ENCODE measurements around the gene SYNM. TPM values are rescaled to one million over a fixed set of nuclear protein-coding genes. Genes with fewer than 3 reads are reported as not detected.

Gene SYNM
- total RNA-seq, 1 experiment from 2014 or later = 6.1 TPM

DNA sequence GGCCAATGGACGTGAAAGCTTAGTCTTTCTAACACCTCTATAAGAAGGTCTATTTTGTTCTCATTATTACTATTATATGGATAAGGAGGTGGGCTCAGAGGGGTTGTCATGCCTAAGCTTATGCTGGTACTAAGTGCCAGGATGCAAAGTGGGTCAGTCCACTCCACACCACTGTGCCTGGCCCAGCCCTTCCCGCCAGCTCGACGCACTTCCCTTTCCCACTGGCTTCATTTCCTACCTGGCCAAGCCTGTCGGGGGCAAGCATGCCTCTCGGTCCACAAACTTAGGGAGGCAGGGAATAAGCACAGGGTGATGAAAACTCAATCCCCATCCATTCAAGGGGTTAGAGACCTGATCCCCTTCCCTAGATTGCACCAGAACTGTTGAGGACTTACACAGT lies 5.9 kb upstream of the SYNM start:
- ChIA-PET CTCF (interaction anchor here (0.6 to 2.6 kb wide), 2 partner anchors 22 to 114 kb away, joined by 3 to 13 read pairs; no protein-coding TSS in a partner anchor), POLR2A (no interaction called here)
- Histone ChIP-seq H3K9me3 (no peaks in the 10 kb centered on the region), H3K4me1 (no peaks in the 10 kb centered on the region), H3K36me3 (ENCODE audit: control insufficient read depth, insufficient read depth, low read length) (no peaks in the 10 kb centered on the region), H3K4me3 (ENCODE audit: low read depth, low read length) (no peak overlapping the region), H3K27me3 (replicated peaks; ENCODE audit: control insufficient read depth, insufficient read depth, low read length) (peaks cover 1% of the 10 kb centered on the region)
- DNase-seq = no peak
- TF ChIP-seq, protein P1, sequence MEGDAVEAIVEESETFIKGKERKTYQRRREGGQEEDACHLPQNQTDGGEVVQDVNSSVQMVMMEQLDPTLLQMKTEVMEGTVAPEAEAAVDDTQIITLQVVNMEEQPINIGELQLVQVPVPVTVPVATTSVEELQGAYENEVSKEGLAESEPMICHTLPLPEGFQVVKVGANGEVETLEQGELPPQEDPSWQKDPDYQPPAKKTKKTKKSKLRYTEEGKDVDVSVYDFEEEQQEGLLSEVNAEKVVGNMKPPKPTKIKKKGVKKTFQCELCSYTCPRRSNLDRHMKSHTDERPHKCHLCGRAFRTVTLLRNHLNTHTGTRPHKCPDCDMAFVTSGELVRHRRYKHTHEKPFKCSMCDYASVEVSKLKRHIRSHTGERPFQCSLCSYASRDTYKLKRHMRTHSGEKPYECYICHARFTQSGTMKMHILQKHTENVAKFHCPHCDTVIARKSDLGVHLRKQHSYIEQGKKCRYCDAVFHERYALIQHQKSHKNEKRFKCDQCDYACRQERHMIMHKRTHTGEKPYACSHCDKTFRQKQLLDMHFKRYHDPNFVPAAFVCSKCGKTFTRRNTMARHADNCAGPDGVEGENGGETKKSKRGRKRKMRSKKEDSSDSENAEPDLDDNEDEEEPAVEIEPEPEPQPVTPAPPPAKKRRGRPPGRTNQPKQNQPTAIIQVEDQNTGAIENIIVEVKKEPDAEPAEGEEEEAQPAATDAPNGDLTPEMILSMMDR (IDR thresholded peaks at IDR 0.05; ENCODE audit: insufficient read depth in 1 of 2, low read depth in 1 of 2, low read length in 1 of 2, severe bottlenecking in 1 of 2, unreplicated experiment in 1 of 2) = no peak
- Mint-ChIP-seq H3K27ac (ENCODE audit: unreplicated experiment) (no peak overlapping the region), H3K4me1 (ENCODE audit: low read depth, unreplicated experiment) (no peaks in the 10 kb centered on the region), H3K36me3 (ENCODE audit: insufficient read depth, unreplicated experiment) (no peaks in the 10 kb centered on the region), H3K4me3 (ENCODE audit: unreplicated experiment) (no peak overlapping the region), H3K9me3 (ENCODE audit: unreplicated experiment) (no peaks in the 10 kb centered on the region), H3K27me3 (ENCODE audit: insufficient read depth, unreplicated experiment) (peaks cover 8% of the 10 kb centered on the region)
- intact Hi-C loops (cut with micrococcal nuclease; ENCODE audit: unreplicated experiment) = no loop called here
- BruUV-seq (replicated peaks) = no TSS peak

DNA sequence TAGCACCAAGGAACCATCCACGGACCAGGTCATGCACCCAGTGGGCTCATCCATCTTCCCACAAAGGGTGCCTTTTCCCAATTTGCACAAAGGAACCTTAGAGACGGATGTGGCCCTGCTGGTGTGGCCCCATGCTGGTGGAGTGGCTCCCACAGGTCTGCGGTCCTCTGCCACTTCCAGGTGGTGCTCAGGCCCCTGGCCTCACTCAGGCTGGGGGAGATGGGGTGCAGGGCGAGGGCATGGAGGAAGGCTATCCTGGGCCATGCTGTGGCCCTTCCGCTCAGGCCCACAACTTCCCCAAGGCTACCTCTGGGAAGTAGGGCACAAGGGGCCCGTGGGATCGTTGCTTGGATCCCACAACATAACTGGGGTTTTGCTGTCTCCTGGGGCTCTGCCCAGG lies 5.2 kb upstream of the SYNM start:
- no peak overlapping the region for H3K27ac Mint-ChIP-seq (ENCODE audit: unreplicated experiment)
- peaks cover under 1% of the 10 kb centered on the region for H3K36me3 Mint-ChIP-seq (ENCODE audit: insufficient read depth, unreplicated experiment)
- H3K9me3 ChIP-seq = no peaks in the 10 kb centered on the region
- ChIA-PET POLR2A (no interaction called here), CTCF (interaction anchor here (1.0 to 2.6 kb wide), 2 partner anchors 23 to 634 kb away, joined by 4 to 13 read pairs; partner anchors contain the start of gene LYSMD4)
- BruUV-seq (replicated peaks) = no TSS peak
- peaks cover 8% of the 10 kb centered on the region for H3K27me3 Mint-ChIP-seq (ENCODE audit: insufficient read depth, unreplicated experiment)
- TF ChIP-seq, protein P1 (IDR thresholded peaks at IDR 0.05; ENCODE audit: insufficient read depth in 1 of 2, low read depth in 1 of 2, low read length in 1 of 2, severe bottlenecking in 1 of 2, unreplicated experiment in 1 of 2) = no peak
- intact Hi-C loops (cut with micrococcal nuclease; ENCODE audit: unreplicated experiment) = loop anchor here (1.0 kb wide), 1 partner anchor 114 kb away; no protein-coding TSS in a partner anchor
- H3K4me3 Mint-ChIP-seq (ENCODE audit: unreplicated experiment) = peak overlapping the region; percentile 71
- H3K4me1 ChIP-seq = no peaks in the 10 kb centered on the region
- DNase-seq = no peak
- peaks cover 1% of the 10 kb centered on the region for H3K27me3 ChIP-seq (replicated peaks; ENCODE audit: control insufficient read depth, insufficient read depth, low read length)
- no peaks in the 10 kb centered on the region for H3K4me1 Mint-ChIP-seq (ENCODE audit: low read depth, unreplicated experiment)
- no peak overlapping the region for H3K4me3 ChIP-seq (ENCODE audit: low read depth, low read length)
- no peaks in the 10 kb centered on the region for H3K9me3 Mint-ChIP-seq (ENCODE audit: unreplicated experiment)
- H3K36me3 ChIP-seq (ENCODE audit: control insufficient read depth, insufficient read depth, low read length) = no peaks in the 10 kb centered on the region

DNA sequence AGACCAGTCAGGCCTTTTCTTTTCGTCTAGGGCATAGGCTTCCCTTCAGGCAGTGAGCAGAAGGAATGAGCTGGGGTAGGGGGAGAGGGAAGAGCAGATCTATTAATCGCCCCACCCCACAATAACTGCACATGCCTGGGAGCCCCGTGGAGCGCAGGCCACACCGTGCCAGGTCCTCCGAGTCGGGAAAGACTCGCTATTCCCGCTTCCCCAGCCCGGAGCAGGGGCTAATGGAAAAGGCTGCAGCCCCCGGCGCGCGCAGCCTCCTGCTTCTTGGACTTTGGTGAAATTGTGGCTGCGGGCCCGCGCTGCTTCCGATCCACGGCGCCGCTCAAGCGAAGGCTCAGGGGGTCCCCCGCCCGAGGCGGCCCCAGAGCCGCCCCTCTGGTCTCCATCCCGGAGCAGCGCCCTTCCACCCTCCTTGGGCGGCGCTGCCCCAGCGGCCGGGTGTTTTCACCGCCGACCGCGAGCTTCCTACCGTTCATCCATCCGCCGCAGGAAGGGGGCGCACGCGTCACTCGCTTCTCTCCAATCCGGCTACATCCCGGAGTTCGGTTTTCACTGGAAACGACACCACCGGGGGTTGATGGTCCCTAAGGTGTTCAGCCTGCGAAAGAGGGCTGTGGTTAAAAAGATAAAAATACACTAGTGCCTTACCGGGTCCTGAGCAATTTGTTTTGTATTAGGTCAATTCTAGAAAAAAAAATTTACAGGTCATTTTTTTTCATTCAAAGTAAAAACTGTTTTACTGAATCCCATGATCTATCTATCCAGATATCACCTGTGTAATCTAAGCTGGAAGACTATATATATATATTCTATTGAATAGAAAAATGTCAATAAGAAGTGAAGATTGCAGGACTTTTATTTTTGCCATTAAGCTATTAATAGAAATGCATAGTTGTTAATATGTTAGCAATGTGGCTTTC lies 4.4 kb upstream of the SYNM start:
- Mint-ChIP-seq H3K27ac (ENCODE audit: unreplicated experiment) (no peak overlapping the region), H3K9me3 (ENCODE audit: unreplicated experiment) (no peaks in the 10 kb centered on the region), H3K4me1 (ENCODE audit: low read depth, unreplicated experiment) (no peaks in the 10 kb centered on the region), H3K36me3 (ENCODE audit: insufficient read depth, unreplicated experiment) (peaks cover 6% of the 10 kb centered on the region), H3K27me3 (ENCODE audit: insufficient read depth, unreplicated experiment) (peaks cover 8% of the 10 kb centered on the region), H3K4me3 (ENCODE audit: unreplicated experiment) (peak overlapping the region; percentile 71)
- TF ChIP-seq, protein P1 (IDR thresholded peaks at IDR 0.05; ENCODE audit: insufficient read depth in 1 of 2, low read depth in 1 of 2, low read length in 1 of 2, severe bottlenecking in 1 of 2, unreplicated experiment in 1 of 2) = peak; percentile 70 to 93
- Histone ChIP-seq H3K27me3 (replicated peaks; ENCODE audit: control insufficient read depth, insufficient read depth, low read length) (peaks cover 1% of the 10 kb centered on the region), H3K4me1 (no peaks in the 10 kb centered on the region), H3K36me3 (ENCODE audit: control insufficient read depth, insufficient read depth, low read length) (no peaks in the 10 kb centered on the region), H3K9me3 (no peaks in the 10 kb centered on the region), H3K4me3 (ENCODE audit: low read depth, low read length) (peak overlapping the region; percentile 35)
- no TSS peak for BruUV-seq (replicated peaks)
- ChIA-PET CTCF (interaction anchor here (0.5 to 2.6 kb wide), 13 partner anchors 9 to 633 kb away, joined by 3 to 13 read pairs (median 4); partner anchors contain the start of gene LYSMD4), POLR2A (interaction anchor here (0.6 kb wide), 1 partner anchor 9 kb away, joined by 3 read pairs; no protein-coding TSS in a partner anchor)
- DNase-seq = peak; percentile 71 to 88
- intact Hi-C loops (cut with micrococcal nuclease; ENCODE audit: unreplicated experiment) = loop anchor here (1.0 kb wide), 1 partner anchor 113 kb away; no protein-coding TSS in a partner anchor

Measured in Caco-2 (cell line).